ENCODE measurements around the gene POU6F1. TPM values are rescaled to one million over a fixed set of nuclear protein-coding genes. Genes with fewer than 3 reads are reported as not detected.

POU6F1 gene
- total and polyA plus RNA-seq, 4 donors: 0.33 to 2.8 (median 1.6) TPM

- no peaks in the 10 kb centered on the region for H3K9me3 ChIP-seq (ENCODE audit: control insufficient read depth in 4 of 4, low read length in 3 of 4)
- no peak for TF ChIP-seq JUND (IDR thresholded peaks at IDR 0.05)
- H3K27me3 ChIP-seq (ENCODE audit: control insufficient read depth in 4 of 4, insufficient read depth in 4 of 4, low read length in 3 of 4): no peaks in the 10 kb centered on the region
- H3K27ac ChIP-seq (ENCODE audit: low read depth in 1 of 2, low read length in 2 of 2): peak overlapping the region; percentile 100
- peak; percentile 39 for DNase-seq (ENCODE audit: low spot score)
- peak overlapping the region; percentile 79 to 90 for H3K9ac ChIP-seq (ENCODE audit: low read depth in 1 of 2, low read length in 2 of 2)
- WGBS: 7% methylated on average over 16 of the region's 16 CpGs
- no peaks in the 10 kb centered on the region for H3K36me3 ChIP-seq (ENCODE audit: control insufficient read depth in 4 of 4, insufficient read depth in 3 of 4, low read depth in 1 of 4, low read length in 3 of 4)
- peak overlapping the region; percentile 54 to 98 (median 75) for H3K4me3 ChIP-seq (ENCODE audit: low read depth in 1 of 3, low read length in 3 of 3)
- H3K4me1 ChIP-seq (ENCODE audit: control insufficient read depth in 4 of 4, insufficient read depth in 4 of 4, low read length in 3 of 4): peaks cover 1 to 12% (median 7%) of the 10 kb centered on the region in 4 donors
Measured at GRCh38 chr12:51171884-51172514, 45.9 kb downstream of the POU6F1 start.

- H3K27me3 ChIP-seq (ENCODE audit: control insufficient read depth in 4 of 4, insufficient read depth in 4 of 4, low read length in 3 of 4): no peaks in the 10 kb centered on the region
- no peak for TF ChIP-seq SP1 (IDR thresholded peaks at IDR 0.05)
- no peak for TF ChIP-seq GABPA (IDR thresholded peaks at IDR 0.05 in 1 of 2, conservative IDR thresholded peaks at IDR 0.05 in 1 of 2)
- no peak for TF ChIP-seq RAD21 (IDR thresholded peaks at IDR 0.05)
- no peak for TF ChIP-seq TAF1 (conservative IDR thresholded peaks at IDR 0.05)
- no peak for TF ChIP-seq HNF4G (IDR thresholded peaks at IDR 0.05)
- no peak for TF ChIP-seq MAX (IDR thresholded peaks at IDR 0.05)
- TF ChIP-seq, protein P1, sequence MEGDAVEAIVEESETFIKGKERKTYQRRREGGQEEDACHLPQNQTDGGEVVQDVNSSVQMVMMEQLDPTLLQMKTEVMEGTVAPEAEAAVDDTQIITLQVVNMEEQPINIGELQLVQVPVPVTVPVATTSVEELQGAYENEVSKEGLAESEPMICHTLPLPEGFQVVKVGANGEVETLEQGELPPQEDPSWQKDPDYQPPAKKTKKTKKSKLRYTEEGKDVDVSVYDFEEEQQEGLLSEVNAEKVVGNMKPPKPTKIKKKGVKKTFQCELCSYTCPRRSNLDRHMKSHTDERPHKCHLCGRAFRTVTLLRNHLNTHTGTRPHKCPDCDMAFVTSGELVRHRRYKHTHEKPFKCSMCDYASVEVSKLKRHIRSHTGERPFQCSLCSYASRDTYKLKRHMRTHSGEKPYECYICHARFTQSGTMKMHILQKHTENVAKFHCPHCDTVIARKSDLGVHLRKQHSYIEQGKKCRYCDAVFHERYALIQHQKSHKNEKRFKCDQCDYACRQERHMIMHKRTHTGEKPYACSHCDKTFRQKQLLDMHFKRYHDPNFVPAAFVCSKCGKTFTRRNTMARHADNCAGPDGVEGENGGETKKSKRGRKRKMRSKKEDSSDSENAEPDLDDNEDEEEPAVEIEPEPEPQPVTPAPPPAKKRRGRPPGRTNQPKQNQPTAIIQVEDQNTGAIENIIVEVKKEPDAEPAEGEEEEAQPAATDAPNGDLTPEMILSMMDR (IDR thresholded peaks at IDR 0.05; ENCODE audit: low read depth, low read length, missing input control): no peak
- no peak for TF ChIP-seq ZBTB33 (IDR thresholded peaks at IDR 0.05)
- no peak for TF ChIP-seq EGR1 (IDR thresholded peaks at IDR 0.05; ENCODE audit: low read depth in 2 of 2)
- TF ChIP-seq RXRA (IDR thresholded peaks at IDR 0.05): no peak
- TF ChIP-seq HNF4A (conservative IDR thresholded peaks at IDR 0.05): no peak
- H3K36me3 ChIP-seq (ENCODE audit: control insufficient read depth in 4 of 4, insufficient read depth in 3 of 4, low read depth in 1 of 4, low read length in 3 of 4): no peaks in the 10 kb centered on the region
- DNase-seq (ENCODE audit: low spot score): no peak
- no peak overlapping the region for H3K4me3 ChIP-seq (ENCODE audit: low read depth in 1 of 3, low read length in 3 of 3)
- H3K9me3 ChIP-seq (ENCODE audit: control insufficient read depth in 4 of 4, low read length in 3 of 4): no peaks in the 10 kb centered on the region
- WGBS: 67% methylated on average over 3 of the region's 3 CpGs
- peaks cover 0 to 2% (median 0%) of the 10 kb centered on the region in 4 donors for H3K4me1 ChIP-seq (ENCODE audit: control insufficient read depth in 4 of 4, insufficient read depth in 4 of 4, low read length in 3 of 4)
- no peak overlapping the region for H3K27ac ChIP-seq (ENCODE audit: low read depth in 1 of 2, low read length in 2 of 2)
- no peak overlapping the region for H3K9ac ChIP-seq (ENCODE audit: low read depth in 1 of 2, low read length in 2 of 2)
Measured at GRCh38 chr12:51163795-51164194, 54.1 kb downstream of the POU6F1 start.

GRCh38 chr12:51162217-51162616 is 55.6 kb downstream of the POU6F1 start:
- DNase-seq (ENCODE audit: low spot score): no peak
- Histone ChIP-seq H3K9ac (ENCODE audit: low read depth in 1 of 2, low read length in 2 of 2) (no peak overlapping the region), H3K4me3 (ENCODE audit: low read depth in 1 of 3, low read length in 3 of 3) (no peak overlapping the region), H3K27ac (ENCODE audit: low read depth in 1 of 2, low read length in 2 of 2) (no peak overlapping the region), H3K9me3 (ENCODE audit: control insufficient read depth in 4 of 4, low read length in 3 of 4) (no peaks in the 10 kb centered on the region), H3K27me3 (ENCODE audit: control insufficient read depth in 4 of 4, insufficient read depth in 4 of 4, low read length in 3 of 4) (no peaks in the 10 kb centered on the region), H3K36me3 (ENCODE audit: control insufficient read depth in 4 of 4, insufficient read depth in 3 of 4, low read depth in 1 of 4, low read length in 3 of 4) (no peaks in the 10 kb centered on the region), H3K4me1 (ENCODE audit: control insufficient read depth in 4 of 4, insufficient read depth in 4 of 4, low read length in 3 of 4) (peaks cover 0 to 2% (median 0%) of the 10 kb centered on the region in 4 donors)
- WGBS: 99% methylated on average over 6 of the region's 6 CpGs
- TF ChIP-seq FOXA2 (IDR thresholded peaks at IDR 0.05) (no peak), FOXA1 (IDR thresholded peaks at IDR 0.05) (no peak), RXRA (IDR thresholded peaks at IDR 0.05) (no peak), YY1 (IDR thresholded peaks at IDR 0.05) (no peak), ZBTB33 (IDR thresholded peaks at IDR 0.05) (no peak), SP1 (IDR thresholded peaks at IDR 0.05) (no peak)
